Stimulated activated CD8-positive, alpha-beta memory T cell treated with anti-CD3 and anti-CD28 coated beads, Interleukin-2, amount 100 ng/mL, for 1 hour (primary cell): ENCODE measurements around the gene TNRC6C.
"Not testable (repeated sequence)": the region's sequence is repeated elsewhere in the genome, so short reads cannot be mapped to it uniquely, and the experiment has no call there.

Experiments used
- DNase-seq, 2 donors: peaks; one replicate each; pipeline ENCODE4 v3.0.0-alpha.2; 2020; ENCODE audit warnings: low read depth in 2 of 2

TNRC6C gene

DNA sequence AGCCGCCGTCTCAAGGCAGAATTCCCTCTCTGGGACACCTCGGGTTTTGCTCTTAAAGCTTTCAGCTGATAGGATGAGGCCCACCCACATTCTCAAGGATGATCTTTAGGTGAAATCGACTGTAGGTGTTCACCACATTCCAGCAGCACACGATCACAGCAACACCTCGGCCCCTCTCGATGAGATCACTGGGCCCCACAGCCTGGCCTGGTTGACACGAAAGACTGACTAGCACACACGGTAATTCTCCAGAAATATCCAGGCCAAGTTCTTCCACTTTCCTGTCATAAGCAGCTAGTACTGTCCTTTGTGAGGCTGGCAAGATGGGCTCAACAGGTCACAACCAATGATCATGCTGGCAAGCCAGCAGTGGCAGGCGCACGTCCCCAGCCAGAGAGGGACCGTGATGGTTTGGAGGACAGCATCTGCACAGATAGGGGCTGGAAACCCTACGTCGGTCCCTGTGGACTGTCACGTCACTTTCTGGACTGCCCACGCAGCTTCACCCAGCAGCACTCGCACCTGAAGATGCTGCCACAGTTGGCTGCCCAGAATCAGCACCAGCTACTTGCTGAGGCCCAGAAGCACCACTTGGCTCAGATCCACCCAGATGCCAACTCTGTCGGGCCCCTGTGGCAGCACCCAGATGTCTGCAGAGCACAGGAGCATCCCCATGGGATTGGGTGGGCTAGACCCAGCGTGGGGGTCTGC is 152.7 kb downstream of the TNRC6C start:
- no peak for DNase-seq

DNA sequence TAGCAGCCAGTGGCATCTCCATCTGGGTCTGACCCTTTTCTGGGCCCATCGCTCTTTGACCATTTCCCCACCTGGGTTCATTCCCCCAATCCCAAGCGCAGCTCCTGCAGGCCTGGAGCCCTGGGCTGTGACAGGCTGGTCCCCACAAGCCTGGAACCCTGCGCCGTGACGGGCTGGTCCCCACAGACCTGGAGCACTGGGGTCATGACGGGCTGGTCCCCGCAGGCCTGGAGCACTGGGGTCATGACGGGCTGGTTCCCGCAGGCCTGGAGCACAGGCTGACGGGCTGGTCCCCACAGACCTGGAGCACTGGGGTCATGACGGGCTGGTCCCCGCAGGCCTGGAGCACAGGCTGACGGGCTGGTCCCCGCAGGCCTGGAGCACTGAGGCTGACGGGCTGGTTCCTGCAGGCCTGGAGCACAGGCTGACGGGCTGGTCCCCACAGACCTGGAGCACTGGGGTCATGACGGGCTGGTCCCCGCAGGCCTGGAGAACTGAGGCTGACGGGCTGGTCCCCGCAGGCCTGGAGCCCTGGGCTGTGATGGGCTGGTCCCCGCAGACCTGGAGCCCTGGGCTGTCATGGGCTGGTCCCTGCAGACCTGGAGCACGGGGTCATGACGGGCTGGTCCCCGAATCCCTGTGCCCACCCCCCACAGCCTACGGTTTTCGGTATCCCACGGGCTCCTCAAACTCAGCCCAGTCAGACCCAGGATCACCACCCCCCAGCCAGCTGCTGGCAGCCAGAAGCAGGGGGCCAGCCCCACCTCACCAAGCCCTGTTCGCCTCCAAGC is 153.4 kb downstream of the TNRC6C start:
- DNase-seq, result no peak

DNA sequence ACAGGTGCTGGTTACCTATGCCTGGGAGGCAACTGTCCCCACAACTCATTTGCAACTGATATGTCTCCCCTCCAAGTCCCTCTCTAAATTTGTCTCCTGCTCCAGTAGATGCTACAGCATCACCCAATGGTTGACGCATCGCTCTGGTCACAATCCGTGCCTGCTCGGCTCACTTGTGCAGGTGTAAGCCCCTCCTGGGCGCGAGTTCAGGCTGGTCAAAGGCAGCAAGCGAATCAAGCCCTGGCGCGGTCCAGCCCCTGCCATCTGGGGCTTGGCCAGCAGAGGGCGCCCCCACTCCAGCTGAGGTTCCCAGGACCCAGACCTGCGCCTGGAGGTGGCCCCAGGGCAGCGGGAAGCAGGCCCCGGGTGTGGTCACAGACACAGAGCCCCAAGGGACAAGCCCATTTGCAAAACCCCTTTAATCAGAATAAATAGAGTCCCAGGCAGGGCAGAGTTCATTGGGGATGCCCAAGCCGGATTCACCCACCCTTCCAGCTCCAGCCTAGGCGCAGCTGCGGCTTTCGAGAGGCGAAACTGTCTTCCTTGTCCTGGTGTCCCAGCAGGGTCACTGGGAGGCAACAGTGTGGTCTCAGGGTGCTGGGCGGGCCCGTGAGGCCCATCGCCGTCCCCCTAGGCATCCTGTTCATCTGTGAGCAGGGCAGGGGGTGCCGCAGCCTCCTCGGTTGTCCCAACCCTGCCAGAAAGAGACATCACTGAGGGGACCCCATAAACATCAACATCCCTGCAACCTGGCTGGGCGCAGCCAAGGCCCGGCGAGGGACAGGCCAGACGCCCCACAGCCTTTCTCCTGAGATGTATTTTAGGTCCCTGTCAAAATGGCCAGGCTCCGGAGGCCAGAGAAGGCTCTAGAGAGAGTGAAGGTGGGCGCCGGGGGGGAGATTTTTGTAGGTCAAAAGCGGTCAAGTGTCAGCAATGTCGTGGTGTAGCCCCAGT is 154.3 kb downstream of the TNRC6C start:
- DNase-seq, result peak in 1 of 2 donors; percentile 63

DNA sequence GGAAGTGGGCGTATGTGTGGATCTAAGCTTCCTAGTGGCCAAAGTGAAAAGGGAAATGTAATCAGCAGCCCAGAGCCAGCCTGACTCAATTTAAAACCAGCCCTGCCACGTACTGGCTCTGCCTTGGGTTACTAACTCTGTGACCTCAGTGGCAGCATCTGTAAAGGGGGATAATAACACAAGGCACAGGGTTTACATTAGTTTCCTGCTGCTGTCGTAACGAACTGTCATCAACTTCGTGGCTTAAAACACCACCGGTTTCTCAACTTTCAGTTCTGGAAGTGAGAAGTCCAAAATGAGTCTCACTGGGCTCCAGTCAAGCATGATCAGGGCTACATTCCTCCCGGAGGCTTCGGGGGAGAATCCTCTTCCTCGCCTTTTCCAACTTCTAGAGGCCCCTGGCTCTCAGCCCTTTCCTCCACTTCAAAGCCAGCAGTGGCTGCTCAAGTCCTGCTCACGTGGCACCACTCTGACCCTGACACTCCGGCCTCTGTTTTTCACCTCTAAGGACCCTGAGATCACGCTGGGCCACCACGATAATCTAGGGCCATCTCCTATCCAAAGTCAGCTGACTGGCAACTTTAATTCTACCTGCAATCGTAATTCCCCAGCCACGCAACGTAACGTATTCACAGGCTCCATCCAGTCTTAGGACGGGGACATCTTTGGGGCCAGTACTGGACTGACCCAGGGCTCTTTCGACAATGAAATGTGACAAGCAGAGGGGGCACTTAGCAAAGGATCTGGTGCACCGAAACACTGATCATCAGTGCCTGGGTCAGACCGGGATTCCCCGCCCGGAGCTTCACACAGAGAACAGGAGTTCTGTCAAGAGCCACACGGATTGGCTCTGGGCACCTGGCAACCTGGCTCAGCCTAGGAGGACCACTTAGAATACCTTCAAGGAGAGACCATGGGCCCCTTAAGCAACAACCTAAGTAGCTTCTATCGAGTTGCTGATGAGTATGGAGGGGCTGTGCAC is 155.6 kb downstream of the TNRC6C start:
- no peak for DNase-seq

DNA sequence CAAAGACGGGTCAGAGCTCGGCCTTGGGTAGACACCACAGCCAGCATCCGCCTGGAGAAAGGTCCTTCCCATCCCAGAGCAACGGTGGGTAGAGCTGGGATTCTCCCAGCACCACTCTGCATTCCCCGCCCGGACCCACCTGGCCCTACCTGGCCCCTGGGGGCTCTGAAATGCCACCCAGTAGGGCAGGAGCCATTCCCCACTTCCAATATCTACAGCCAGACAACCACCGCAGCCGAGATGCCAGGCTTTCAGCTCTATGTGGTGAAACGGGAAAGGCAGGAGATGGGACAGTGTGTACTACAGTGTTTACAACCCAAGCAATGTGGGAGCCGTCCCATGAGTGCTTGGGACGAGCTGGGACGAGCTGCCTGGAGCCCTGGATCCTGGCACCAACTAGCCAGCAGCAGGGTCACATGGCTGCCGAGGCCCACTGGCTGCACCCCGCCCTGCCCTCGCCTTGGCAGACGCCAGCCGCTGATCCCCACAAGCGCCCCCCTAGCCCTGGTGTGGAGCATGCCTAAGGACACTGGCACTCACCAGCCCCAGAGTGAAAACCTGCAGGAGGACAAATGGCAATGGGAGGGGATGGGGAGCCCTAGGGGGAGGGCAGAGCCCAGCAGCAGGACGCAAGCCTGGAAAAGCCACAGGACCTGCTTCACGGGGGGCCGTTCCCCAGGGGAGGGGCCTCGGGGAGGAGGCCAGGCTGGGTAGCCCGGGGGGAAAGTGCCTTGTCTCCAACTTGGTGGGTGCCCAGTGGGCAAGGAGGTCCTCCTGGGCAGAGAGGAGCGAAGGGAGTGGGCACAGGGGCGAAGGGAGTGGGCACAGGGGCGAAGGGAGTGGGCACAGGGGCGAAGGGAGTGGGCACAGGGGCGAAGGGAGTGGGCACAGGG is 156.6 kb downstream of the TNRC6C start:
- DNase-seq, result no peak

DNA sequence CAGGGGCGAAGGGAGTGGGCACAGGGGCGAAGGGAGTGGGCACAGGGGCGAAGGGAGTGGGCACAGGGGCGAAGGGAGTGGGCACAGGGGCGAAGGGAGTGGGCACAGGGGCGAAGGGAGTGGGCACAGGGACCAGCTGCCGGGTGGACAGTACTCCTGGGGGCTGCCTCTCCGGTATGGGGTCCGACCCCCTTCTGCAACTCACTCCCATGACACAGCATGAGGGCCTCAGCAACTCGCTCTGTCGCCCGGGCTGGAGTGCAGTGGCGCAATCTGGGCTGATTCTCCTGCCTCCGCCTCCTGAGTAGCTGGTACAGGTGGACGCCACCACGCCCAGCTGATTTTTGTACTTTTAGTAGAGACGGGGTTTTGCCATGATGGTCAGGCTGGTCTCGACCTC is 157.3 kb downstream of the TNRC6C start:
- DNase-seq, result not testable (repeated sequence)

DNA sequence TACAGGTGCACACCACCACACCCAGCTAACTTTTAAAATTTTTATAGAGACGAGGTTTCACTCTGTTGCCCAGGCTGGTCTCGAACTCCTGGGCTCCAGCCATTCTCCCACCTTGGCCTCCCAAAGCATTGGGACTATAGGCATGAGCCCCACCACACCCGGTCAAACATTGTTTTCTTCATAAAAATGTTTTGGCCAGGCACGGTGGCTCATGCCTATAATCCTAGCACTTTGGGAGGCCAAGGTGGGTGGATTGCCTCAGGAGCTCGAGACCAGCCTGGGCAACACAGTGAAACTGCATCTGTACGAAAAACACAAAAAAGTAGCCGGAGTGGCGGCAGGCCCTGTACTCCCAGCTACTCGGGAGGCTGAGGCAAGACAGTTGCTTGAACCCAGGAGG is 157.9 kb downstream of the TNRC6C start:
- no peak for DNase-seq

DNA sequence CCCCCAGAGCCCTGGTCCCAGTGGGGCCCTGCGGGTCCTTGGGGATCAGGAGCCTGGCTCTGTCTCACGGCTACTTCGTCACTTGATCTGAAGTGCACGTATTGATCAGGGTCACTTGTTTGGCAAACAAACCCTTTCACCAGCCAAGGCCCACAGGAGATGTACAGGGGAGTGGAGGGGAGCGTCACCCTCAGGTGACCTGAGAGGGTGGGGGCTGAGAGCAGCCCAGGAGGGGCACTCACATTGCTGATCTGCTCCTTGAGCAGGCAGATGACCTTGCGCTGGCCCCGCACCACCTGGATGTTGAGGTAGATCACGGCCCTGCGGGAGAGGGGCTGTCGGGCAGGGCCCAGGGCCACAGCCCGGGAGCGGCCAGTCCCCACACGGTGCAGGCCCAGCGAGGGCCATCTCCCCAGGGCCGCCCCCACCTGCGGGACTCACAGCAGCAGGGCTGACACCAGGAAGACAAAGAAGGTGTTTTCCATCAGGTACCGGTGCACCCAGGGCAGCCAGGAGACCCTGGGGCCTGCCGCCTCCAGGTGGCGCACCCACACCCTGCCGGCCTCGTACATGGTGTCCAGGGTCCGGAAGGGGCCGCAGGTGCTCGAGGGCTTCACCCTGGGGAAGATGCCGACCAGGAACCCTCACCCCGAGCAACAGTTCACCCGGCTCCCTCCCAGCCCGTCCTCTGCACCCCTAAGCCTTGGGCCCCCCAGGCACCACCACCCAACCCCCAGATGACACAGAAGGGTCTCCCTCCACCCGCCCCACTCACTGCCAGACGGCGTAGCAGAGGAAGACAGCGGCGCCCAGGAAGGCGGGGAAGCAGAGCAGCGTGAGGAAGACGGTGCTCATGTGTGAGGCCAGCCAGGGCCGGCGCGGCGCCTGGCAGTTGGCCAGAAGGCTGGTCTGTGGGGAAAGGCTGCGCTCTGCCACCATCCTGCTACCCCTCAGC is 158.8 kb downstream of the TNRC6C start:
- no peak for DNase-seq

DNA sequence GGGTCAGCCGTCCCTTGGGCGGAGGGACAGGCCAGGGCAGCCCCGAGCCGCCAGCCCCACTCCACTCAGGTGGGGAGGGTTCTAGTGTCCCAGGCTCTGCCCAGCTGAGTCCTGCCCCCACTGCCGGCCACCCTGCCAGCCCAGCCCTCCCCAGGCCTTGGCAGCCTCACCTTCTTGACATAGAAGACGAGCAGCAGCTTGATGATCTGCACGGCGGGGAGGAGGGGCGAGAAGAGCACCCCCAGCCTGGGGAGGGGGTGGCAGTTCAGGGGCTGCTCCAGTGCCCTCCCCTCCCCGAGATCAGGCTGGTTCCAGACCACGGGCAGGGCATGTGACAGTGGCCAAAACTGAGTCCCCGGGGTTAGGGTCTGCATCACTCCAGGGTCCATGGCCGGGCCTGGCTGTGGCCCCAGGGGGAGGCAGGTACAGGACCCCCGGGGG is 160.3 kb downstream of the TNRC6C start:
- DNase-seq, result no peak

DNA sequence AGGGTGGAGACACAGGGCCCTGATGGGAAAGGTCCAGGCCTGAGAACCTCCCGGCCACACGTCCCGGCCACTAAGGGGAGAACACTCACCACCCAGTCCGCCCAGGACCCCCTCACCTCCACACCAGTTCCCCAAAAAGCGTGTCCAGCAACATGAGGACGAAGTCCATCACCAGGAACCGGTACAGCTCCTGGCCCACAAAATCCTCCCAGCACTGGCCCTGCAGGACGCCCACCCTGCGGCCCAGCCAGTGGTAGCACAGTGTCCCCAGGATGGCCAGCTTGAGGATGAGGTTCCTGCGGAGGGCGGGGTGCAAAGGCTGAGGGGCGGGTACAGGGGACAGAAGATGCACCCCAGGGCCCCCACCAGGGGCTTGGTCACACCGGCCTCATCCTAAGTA is 162.0 kb downstream of the TNRC6C start:
- DNase-seq, result no peak

DNA sequence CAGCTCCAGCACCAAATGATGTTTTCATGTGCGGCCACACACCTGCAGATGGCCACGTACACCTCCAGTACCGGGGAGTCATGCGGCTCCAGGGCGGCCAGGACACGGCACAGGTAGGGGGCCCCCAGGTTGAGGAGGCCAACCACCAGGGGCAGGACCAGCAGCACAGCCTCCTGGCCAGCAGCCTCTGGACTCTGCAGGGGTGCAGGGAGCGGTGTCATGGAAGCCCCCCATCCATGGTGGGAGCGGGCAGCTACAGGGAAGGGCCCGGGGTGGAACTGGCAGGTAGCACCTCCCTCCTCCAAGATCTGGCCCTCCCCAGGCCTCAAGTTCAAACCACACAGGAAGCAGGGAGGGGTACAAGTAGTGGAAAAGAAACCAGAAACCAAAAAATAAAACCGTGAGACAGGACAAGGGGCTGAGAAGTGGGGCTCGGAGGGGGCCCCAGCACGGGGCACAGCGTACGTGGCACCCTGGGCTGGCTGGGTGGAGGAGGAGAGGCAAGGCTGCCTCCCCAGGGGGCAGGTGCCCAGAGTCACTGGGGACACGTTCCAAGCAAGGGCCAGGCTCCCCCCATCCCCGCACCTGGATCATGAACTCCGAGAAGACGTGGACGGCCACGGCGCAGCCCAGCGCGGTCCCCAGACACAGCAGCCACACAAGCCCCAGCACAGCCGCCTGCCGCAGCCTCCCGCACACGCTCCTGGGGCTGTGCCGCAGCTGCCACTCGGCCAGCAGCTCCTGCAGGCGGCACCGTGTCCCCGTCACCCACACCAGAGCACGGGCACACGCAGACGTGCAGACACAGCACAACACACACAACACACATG is 162.7 kb downstream of the TNRC6C start:
- DNase-seq, result no peak

DNA sequence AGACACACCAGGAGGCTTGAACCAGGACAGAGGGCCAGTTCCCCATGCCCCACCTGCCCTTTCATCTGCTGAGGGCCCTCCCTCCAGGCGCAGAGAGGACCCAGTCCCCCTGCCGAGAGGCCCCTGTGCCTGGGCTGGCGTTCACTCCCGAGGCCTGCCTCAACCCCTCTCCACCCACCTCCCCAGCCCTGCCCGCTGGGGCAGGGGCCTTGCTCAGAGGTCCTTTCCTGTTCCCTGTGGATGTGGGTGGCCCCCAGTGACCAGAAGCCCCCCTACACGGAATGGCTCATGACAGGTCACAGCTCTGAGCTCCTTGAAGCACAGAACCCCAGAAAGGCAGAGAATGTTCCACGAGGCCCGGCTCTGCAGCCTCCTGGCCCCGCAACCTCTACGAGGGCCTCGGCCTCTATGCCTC is 163.3 kb downstream of the TNRC6C start:
- no peak for DNase-seq

DNA sequence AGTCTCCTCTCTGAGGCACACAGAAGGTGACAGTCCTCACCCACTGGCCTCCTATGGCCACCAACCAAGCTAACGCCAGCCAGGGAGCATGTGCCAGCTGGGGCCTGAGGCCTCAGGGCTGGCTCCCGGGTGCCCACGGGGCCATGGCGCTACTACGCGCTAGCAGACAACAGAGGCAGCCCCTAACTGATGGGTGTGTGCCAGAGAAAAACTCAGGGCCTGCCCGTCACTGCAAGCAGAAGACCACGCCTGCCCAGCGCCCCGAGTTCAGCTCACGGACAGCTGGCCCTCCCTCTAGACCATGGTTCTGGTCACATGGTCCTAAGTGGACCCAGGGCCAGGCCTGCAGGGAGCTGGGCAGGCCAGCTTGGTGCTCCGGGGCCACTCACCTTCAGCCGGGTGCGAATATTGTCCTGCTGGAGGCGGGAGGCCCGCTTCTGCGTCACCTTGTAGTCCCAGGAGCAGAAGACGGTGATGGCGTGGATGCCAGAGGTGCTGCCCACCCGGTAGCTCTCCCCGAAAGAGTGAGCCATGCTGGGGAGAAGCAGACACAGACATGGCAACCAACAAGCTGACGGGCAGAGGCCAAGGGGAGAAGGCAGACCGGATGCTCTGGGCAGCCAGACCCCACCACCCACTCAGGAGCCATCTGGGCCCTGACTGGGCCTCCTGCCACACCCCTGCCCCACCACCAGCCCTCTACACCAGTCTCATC is 163.9 kb downstream of the TNRC6C start:
- no peak for DNase-seq

DNA sequence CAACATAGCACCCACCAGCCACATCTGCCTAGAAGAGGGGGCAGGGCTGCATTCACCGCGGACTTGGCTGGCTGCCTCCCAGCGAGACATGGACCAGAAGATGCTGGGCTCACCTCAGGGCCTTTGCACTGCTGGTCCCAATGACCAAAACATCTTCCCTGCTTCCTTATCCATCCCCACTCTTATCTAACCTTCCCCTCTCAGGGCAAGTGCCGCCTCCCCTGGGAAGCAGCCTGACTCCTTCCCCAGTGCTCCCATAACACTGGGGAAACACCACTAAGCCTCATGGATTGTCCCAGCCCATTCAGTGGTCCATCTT is 164.4 kb downstream of the TNRC6C start:
- no peak for DNase-seq

DNA sequence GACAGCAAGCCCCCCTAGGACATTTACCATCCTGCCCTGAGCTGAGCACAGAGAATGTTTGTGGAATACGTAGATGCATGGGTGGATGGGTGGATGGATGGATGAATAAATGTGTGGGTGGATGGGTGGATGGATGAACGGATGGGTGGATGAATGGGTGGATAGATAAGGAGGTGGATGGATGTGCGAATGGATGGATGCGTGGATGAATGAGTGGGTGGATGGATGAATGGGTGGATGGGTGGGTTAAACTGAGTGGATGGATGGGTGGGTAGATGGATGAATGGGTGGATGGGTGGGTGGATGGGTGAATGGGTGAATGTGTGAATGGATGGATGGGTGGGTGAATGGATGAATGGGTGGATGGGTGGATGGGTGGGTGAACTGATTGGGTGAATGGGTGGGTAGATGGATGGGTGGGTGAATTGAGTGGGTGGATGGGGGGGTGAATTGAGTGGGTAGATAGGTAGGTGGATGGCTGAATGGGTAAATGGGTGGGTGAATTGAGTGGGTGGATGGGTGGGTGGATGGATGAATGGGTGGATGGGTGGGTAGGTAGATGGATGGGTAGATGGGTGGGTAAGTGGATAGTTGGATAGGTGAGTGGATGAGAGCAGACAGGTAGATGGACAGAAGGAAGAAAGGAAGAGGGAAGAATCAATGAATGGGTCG is 164.9 kb downstream of the TNRC6C start:
- DNase-seq, result no peak

DNA sequence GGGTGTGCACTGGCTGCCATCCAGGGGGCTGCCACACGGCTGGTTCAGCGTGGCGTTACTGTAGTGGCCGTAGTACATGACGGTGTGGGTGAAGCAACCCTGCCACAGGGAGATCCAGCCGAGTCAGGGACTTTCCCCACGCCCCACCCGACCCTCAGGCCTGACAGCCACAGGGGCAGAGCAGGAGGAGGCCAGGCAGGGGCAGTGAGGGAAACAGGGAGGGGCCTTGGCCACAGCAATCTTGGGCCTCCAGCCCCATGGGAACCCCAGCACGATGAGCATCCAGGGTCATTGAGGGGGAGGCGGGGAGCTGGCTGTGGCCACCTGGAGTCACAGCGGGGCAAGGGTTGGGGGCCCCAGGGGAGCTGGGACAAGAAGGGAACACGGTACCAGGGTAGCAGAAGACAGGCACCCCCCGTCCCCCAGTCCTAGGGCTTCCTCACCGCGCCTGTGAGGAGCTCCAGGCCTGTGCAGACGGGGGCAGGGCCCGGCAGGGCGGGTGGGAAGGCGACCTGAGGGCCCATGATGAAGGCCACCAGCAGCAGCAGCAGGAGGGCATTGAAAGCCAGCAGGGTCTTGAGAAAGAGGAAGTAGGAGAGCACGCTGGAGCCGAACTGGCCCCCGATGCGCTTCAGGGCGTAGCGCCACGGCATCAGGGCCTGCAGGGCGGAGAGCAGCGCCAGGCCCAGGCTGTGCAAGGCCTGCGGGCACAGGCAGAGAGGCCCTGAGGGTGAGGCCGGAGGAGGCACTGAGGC is 165.8 kb downstream of the TNRC6C start:
- no peak for DNase-seq
